Transverse colon (tissue), 3 donors: ENCODE data around the gene CLK3.

Experiments used
- EP300 ChIP-seq: sonication (generic); formaldehyde crosslinking; IDR thresholded peaks from one replicate; pipeline ENCODE4 v1.6.1; 2017; ENCODE audit warnings: antibody characterized with exemption, low read depth
- TF ChIP-seq, protein P1 (sequence below), 5 experiments: fragments of 200-600 bp in 3 of 5; fragments of 450-650 bp in 2 of 5; sonication (generic) in 3 of 5; IDR thresholded peaks; 1 replicate in 2 of 5; 2 replicates in 3 of 5; pipeline ENCODE4 v1.5.1; 2016 to 2017; ENCODE audit warnings: antibody characterized with exemption in 5 of 5, inconsistent platforms in 3 of 5, mild to moderate bottlenecking in 2 of 5, moderate library complexity in 1 of 5

DNA sequence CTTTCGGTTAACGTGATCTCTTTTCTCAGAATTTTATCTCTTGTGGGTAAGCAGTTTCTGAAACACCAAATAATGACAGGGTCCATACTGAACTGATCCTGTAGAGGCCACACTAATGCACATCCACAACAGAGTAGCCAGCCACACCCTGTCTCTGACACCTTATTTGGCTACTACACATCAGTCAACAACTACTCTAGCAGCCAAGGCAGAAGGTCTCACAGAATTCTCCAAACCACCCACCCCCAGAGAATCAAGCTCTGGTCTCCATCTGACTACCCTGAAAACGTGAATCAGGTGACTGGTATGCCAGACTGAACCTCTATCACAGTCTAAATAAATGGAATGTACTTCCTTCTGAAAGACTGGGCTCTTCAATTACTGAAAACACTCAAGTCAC is 42.2 kb downstream of the CLK3 start:
- no peak for TF ChIP-seq EP300
- TF ChIP-seq, protein P1, sequence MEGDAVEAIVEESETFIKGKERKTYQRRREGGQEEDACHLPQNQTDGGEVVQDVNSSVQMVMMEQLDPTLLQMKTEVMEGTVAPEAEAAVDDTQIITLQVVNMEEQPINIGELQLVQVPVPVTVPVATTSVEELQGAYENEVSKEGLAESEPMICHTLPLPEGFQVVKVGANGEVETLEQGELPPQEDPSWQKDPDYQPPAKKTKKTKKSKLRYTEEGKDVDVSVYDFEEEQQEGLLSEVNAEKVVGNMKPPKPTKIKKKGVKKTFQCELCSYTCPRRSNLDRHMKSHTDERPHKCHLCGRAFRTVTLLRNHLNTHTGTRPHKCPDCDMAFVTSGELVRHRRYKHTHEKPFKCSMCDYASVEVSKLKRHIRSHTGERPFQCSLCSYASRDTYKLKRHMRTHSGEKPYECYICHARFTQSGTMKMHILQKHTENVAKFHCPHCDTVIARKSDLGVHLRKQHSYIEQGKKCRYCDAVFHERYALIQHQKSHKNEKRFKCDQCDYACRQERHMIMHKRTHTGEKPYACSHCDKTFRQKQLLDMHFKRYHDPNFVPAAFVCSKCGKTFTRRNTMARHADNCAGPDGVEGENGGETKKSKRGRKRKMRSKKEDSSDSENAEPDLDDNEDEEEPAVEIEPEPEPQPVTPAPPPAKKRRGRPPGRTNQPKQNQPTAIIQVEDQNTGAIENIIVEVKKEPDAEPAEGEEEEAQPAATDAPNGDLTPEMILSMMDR (IDR thresholded peaks at IDR 0.05) = no peak
